T47D (cell line): ENCODE data around the gene OTUD3.

ENCODE experiments used
- DNase-seq, 2 experiments: peaks; one replicate each; pipeline versions ENCODE4 v3.0.0 to v3.0.0-alpha.2; 2011 to 2012; ENCODE audit warnings: low read depth in 1 of 2, low spot score in 1 of 2
- JUND ChIP-seq: IDR thresholded peaks from 2 replicates; pipeline ENCODE4 v1.6.1; 2012; ENCODE audit warnings: low read depth
- in situ Hi-C: cut with HindIII; loops from 2 replicates; pipeline ENCODE4 v1.10.0; 2016; ENCODE audit warnings: low sequenced_read_pairs, low pct_unique_long_range_greater_than_20kb

OTUD3 gene

GRCh38 chr1:19903621-19904020 lies 21.4 kb downstream of the OTUD3 start:
- no peak for TF ChIP-seq JUND
- in situ Hi-C loops = no loop called here
- no peak for DNase-seq

GRCh38 chr1:19907456-19907855 lies 25.3 kb downstream of the OTUD3 start:
- in situ Hi-C loops = no loop called here

GRCh38 chr1:19909392-19909791 lies 27.2 kb downstream of the OTUD3 start:
- DNase-seq = no peak
- in situ Hi-C loops = no loop called here
- no peak for TF ChIP-seq JUND

More at GRCh38 chr1:19907456-19907855, 25.3 kb downstream of the OTUD3 start:
- DNase-seq = no peak
- no peak for TF ChIP-seq JUND

GRCh38 chr1:19909971-19910370 lies 27.8 kb downstream of the OTUD3 start:
- no peak for DNase-seq
- in situ Hi-C loops = no loop called here
- TF ChIP-seq JUND = no peak

GRCh38 chr1:19910650-19911049 lies 28.5 kb downstream of the OTUD3 start:
- in situ Hi-C loops = no loop called here
- TF ChIP-seq JUND = no peak
- DNase-seq = no peak

GRCh38 chr1:19918057-19918456 lies 35.9 kb downstream of the OTUD3 start:
- peak; percentile 71 to 78 for DNase-seq
- TF ChIP-seq JUND = no peak
- in situ Hi-C loops = no loop called here

GRCh38 chr1:19920132-19920710 lies 38.0 kb downstream of the OTUD3 start:
- TF ChIP-seq JUND = no peak
- in situ Hi-C loops = no loop called here
- no peak for DNase-seq

GRCh38 chr1:19921310-19921709 lies 39.1 kb downstream of the OTUD3 start:
- TF ChIP-seq JUND = no peak
- in situ Hi-C loops = no loop called here
- DNase-seq = no peak

- in situ Hi-C loops = no loop called here
These were observed 40.0 kb downstream of the OTUD3 start for GRCh38 chr1:19922015-19922688.

GRCh38 chr1:19923137-19923952 lies 41.1 kb downstream of the OTUD3 start, which contains the start of gene PLA2G2E:
Gene PLA2G2E, minus strand, starts transcription at chr1:19923617. Its CDS starts 58 bp downstream, at chr1:19923559.
- DNase-seq = no peak
- TF ChIP-seq JUND = no peak
- in situ Hi-C loops = no loop called here

More at GRCh38 chr1:19922015-19922688, 40.0 kb downstream of the OTUD3 start:
- DNase-seq = no peak
- no peak for TF ChIP-seq JUND

- no peak for TF ChIP-seq JUND
- DNase-seq = no peak
- in situ Hi-C loops = no loop called here
These were observed 41.8 kb downstream of the OTUD3 start for GRCh38 chr1:19923953-19924346.

GRCh38 chr1:19925342-19926070 lies 43.3 kb downstream of the OTUD3 start:
- DNase-seq = no peak
- in situ Hi-C loops = no loop called here
- TF ChIP-seq JUND = no peak
